HepG2 (cell line): Measurements from ENCODE around the gene TLN1. TPM values are rescaled to one million over a fixed set of nuclear protein-coding genes. Genes with fewer than 3 reads are reported as not detected.
A peak's percentile ranks its signal among the peaks of the same experiment; 100 is the strongest.

Source experiments
- ATAC-seq: fragments of 200-7000 bp; cut with Tn5 transposase; 3 replicates; pipeline ENCODE4 v1.9.1; 2020; ENCODE audit warnings: mild to moderate bottlenecking, moderate library complexity
- BruUV-seq: library from RNA; stranded (reverse); fragments of 400-500 nt; replicated peaks from 2 replicates; lab custom pipeline; 2021; lab: Mats Ljungman, UMichigan
- CTCF ChIA-PET: fragments of 300-600 bp; formaldehyde crosslinking; extraction: SDS; loops from one replicate; lab custom pipeline; 2021; ENCODE audit warnings: low total read pairs, inconsistent platforms, low intra/inter-chr PET ratio; lab: Yijun Ruan, JAX
- POLR2A ChIA-PET: fragments of 350-600 bp; sonication (Branson Sonifier 250); formaldehyde crosslinking; loops from one replicate; lab custom pipeline; 2020; ENCODE audit warnings: antibody characterized with exemption, inconsistent platforms; lab: Yijun Ruan, JAX
- DNase-seq: peaks from one replicate; pipeline ENCODE4 v3.0.0-alpha.2; 2015; ENCODE audit warnings: low spot score
- FAIRE-seq: peaks from 3 replicates; lab custom pipeline; 2011; peaks lifted over from hg19 to GRCh38; lab: Jason Lieb, UNC
- H2AFZ ChIP-seq: one replicate; pipeline ENCODE4 v1.6.1; 2011; ENCODE audit warnings: low read length, inconsistent platforms
- H3K27ac ChIP-seq: fragments of 300-600 bp; 3 replicates; pipeline ENCODE4 v1.8.0; 2011; ENCODE audit warnings: mixed run types, mild to moderate bottlenecking, mixed read lengths, low read length, inconsistent platforms; ENCODE audit not compliant: insufficient read depth; ENCODE audit errors: extremely low read length
- H3K27me3 ChIP-seq, 2 experiments: fragments of 200-600 bp in 1 of 2; 2 replicates in 1 of 2; 3 replicates in 1 of 2; pipeline versions ENCODE4 v1.6.0 to v1.8.0; 2011; ENCODE audit warnings: low read length in 2 of 2, mild to moderate bottlenecking in 2 of 2, moderate library complexity in 2 of 2, inconsistent platforms in 1 of 2; ENCODE audit not compliant: insufficient read depth in 2 of 2, control insufficient read depth in 1 of 2
- H3K36me3 ChIP-seq, 2 experiments: fragments of 200-600 bp in 1 of 2; replicated peaks in 1 of 2; 2 replicates in 1 of 2; 3 replicates in 1 of 2; pipeline versions ENCODE4 v1.5.1 to v1.8.0; 2011; ENCODE audit warnings: low read length in 2 of 2, inconsistent platforms in 1 of 2; ENCODE audit not compliant: insufficient read depth in 2 of 2, control insufficient read depth in 1 of 2
- H3K4me1 ChIP-seq: 2 replicates; pipeline ENCODE4 v1.5.1; 2012; ENCODE audit warnings: low read length, inconsistent platforms; ENCODE audit not compliant: insufficient read depth
- H3K4me2 ChIP-seq: 2 replicates; pipeline ENCODE4 v1.6.0; 2011; ENCODE audit warnings: low read depth, low read length, inconsistent platforms
- H3K4me3 ChIP-seq, 3 experiments: fragments of 200-600 bp in 1 of 3; sonication (generic), shearing (Covaris generic) in 1 of 3; replicated peaks in 1 of 3; 2 replicates each; pipeline ENCODE4 v1.5.1; 2011 to 2016; ENCODE audit warnings: low read length in 3 of 3, inconsistent platforms in 2 of 3, low read depth in 2 of 3, mild to moderate bottlenecking in 2 of 3, control low read depth in 1 of 3, mixed read lengths in 1 of 3; ENCODE audit not compliant: insufficient read depth in 1 of 3
- H3K79me2 ChIP-seq: one replicate; pipeline ENCODE4 v1.6.1; 2011; ENCODE audit warnings: low read length, inconsistent platforms; ENCODE audit not compliant: insufficient read depth
- H3K9ac ChIP-seq: 2 replicates; pipeline ENCODE4 v1.6.0; 2011; ENCODE audit warnings: mild to moderate bottlenecking, low read depth, low read length, inconsistent platforms; ENCODE audit not compliant: insufficient read depth
- H3K9me3 ChIP-seq: 2 replicates; pipeline ENCODE4 v1.5.1; 2012; ENCODE audit warnings: mild to moderate bottlenecking, low read length
- H4K20me1 ChIP-seq: 2 replicates; pipeline ENCODE4 v1.6.0; 2011; ENCODE audit warnings: inconsistent platforms, mild to moderate bottlenecking, low read length, moderate library complexity; ENCODE audit not compliant: insufficient read depth
- DPF2 ChIP-seq: sonication (generic); formaldehyde crosslinking; IDR thresholded peaks from 2 replicates; pipeline ENCODE4 v1.4.0; 2020; ENCODE audit warnings: mild to moderate bottlenecking, low read depth, missing genetic modification reagents, borderline replicate concordance
- FOXP1 ChIP-seq, 2 experiments: fragments of 450-650 bp in 1 of 2; IDR thresholded peaks; 2 replicates each; pipeline ENCODE4 v1.6.1; 2017 to 2018; ENCODE audit warnings: antibody characterized with exemption in 1 of 2
- HMG20B ChIP-seq: conservative IDR thresholded peaks from 2 replicates; pipeline ENCODE4 v1.6.1; 2016; ENCODE audit warnings: missing genetic modification reagents, missing compliant biosample characterization
- KDM5A ChIP-seq: fragments of 200-600 bp; sonication (generic); IDR thresholded peaks from 2 replicates; pipeline ENCODE4 v1.7.0; 2018; ENCODE audit warnings: antibody characterized with exemption, mild to moderate bottlenecking, low read length, borderline replicate concordance
- MED1 ChIP-seq: sonication (generic); formaldehyde crosslinking; IDR thresholded peaks from 2 replicates; pipeline ENCODE4 v1.4.0; 2020; ENCODE audit warnings: missing genetic modification reagents
- NR1H2 ChIP-seq: sonication (generic); formaldehyde crosslinking; IDR thresholded peaks from 2 replicates; pipeline ENCODE4 v1.8.1; 2022; ENCODE audit warnings: low read depth, missing genetic modification reagents, borderline replicate concordance
- TAF1 ChIP-seq: sonication (generic); formaldehyde crosslinking; IDR thresholded peaks from 2 replicates; pipeline ENCODE4 v1.4.0; 2020; ENCODE audit warnings: missing genetic modification reagents
- ZNF446 ChIP-seq: sonication (generic); formaldehyde crosslinking; IDR thresholded peaks from 2 replicates; pipeline ENCODE4 v1.5.0; 2020; ENCODE audit warnings: mild to moderate bottlenecking, missing genetic modification reagents
- ZNF883 ChIP-seq: sonication (generic); formaldehyde crosslinking; IDR thresholded peaks from 2 replicates; pipeline ENCODE4 v1.5.1; 2020; ENCODE audit warnings: mild to moderate bottlenecking, missing genetic modification reagents; ENCODE audit errors: not compliant biosample characterization
- WGBS: methylation state at CpG from one replicate; pipeline ENCODE4 v1.1.6; 2017; ENCODE audit warnings: low lambda C conversion rate; 5-methylcytosine and 5-hydroxymethylcytosine counted together
- in situ Hi-C: cut with HindIII; loops from 2 replicates; pipeline ENCODE4 v1.10.0; 2017; ENCODE audit warnings: low pct_unique_long_range_greater_than_20kb; ENCODE audit not compliant: extremely low pct_ligation_motif_present
- intact Hi-C: fragments of 100-400 bp; cut with micrococcal nuclease; formaldehyde crosslinking; loops from one replicate; pipeline ENCODE4 v1.10.0; 2022; ENCODE audit not compliant: unreplicated experiment
- polyA plus RNA-seq, 8 experiments: library from polyadenylated mRNA; depleted of rRNA in 3 of 8; stranded (reverse) in 7 of 8; unstranded in 1 of 8; fragments of >200 nt; fragmentation: Illumina TruSeq in 4 of 8; extraction: Trizol in 4 of 8; gene quantifications; 2 replicates each; pipeline versions ENCODE4 v1.2.1 to v1.2.3, GENCODE V29; 2011 to 2016; ENCODE audit warnings: low read depth in 4 of 8, missing spikeins in 1 of 8, mixed read lengths in 1 of 8; ENCODE audit not compliant: insufficient read depth in 1 of 8
- total RNA-seq, 5 experiments: library from RNA; depleted of rRNA; stranded (reverse); fragments of >200 nt; fragmentation: Illumina TruSeq; extraction: Trizol; gene quantifications; 2 replicates each; pipeline ENCODE4 v1.2.3, GENCODE V29; 2016; ENCODE audit warnings: low read depth in 1 of 5
- TF ChIP-seq, protein P1 (sequence below): sonication (generic); formaldehyde crosslinking; IDR thresholded peaks from 2 replicates; pipeline ENCODE4 v1.5.0; 2020; ENCODE audit warnings: mild to moderate bottlenecking, low read depth, missing genetic modification reagents, borderline replicate concordance
- TF ChIP-seq, protein P2 (sequence below): sonication (generic); formaldehyde crosslinking; IDR thresholded peaks from 2 replicates; pipeline ENCODE4 v1.8.0; 2022; ENCODE audit warnings: missing genetic modification reagents, low read depth, mild to moderate bottlenecking, borderline replicate concordance
- TF ChIP-seq, protein P3 (sequence below): sonication (generic); formaldehyde crosslinking; IDR thresholded peaks from 2 replicates; pipeline ENCODE4 v1.4.0; 2020; ENCODE audit warnings: low read depth, missing genetic modification reagents
- TF ChIP-seq, protein P4 (sequence below): sonication (generic); formaldehyde crosslinking; IDR thresholded peaks from 2 replicates; pipeline ENCODE4 v1.5.1; 2020; ENCODE audit warnings: mild to moderate bottlenecking, missing genetic modification reagents, borderline replicate concordance
- TF ChIP-seq, protein P5 (sequence below): sonication (generic); formaldehyde crosslinking; IDR thresholded peaks from 2 replicates; pipeline ENCODE4 v1.4.0; 2020; ENCODE audit warnings: missing genetic modification reagents

The TLN1 gene
- total and polyA plus RNA-seq, 2 of the 13 experiments (the other 11 are each of a cell fraction or from before 2014, with no cell fraction given), result 35.2 to 51.8 TPM

DNA sequence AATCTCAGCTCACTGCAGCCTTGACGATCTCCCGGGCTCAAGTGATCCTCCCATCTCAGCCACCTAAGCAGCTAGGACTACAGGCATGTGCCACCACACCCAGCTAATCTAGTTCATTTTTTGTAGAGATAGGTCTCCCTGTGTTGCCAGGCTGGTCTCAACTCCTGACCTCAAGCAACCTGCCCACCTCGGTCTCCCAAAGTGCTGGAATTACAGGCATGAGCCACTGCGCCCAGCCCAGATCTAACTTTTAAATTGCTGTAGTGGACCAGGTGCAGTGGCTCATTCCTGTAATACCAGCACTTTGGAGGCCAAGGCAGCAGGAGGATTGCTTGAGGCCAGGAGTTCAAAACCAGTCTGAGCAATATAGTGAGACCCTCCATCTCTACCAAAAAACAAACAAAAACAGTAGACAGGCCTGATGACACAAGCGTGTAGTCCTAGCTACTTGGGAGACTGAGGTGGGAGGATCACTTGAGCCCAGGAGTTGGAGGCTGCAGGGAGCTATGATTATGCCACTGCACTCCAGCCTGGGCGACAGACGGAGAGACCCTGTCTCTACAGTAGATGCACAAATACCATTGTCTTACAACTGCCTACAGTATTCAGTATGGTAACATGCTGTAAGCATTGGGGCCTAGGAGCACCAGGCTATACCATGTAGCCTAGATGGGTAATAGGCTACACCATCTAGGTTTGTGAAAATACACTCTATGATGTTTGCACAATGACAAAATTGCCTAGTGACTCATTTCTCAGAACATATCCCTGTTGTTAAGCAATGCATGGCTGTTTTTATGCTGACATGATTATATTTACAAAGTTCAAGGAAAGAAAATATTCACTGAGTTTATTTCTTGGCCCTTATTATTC lies 79.8 kb downstream of the TLN1 start:
- Histone ChIP-seq H3K79me2 (no peaks in the 10 kb centered on the region), H3K27me3 (peaks cover 2 to 20% of the 10 kb centered on the region in 2 experiments; a peak in 4 of 5 replicates), H3K9me3 (no peaks in the 10 kb centered on the region), H2AFZ (no peak overlapping the region), H3K9ac (no peak overlapping the region; the same call in 1 of the 2 replicates), H3K27ac (no peak overlapping the region), H4K20me1 (no peaks in the 10 kb centered on the region), H3K4me3 (peak overlapping the region in 1 of 3 experiments; percentile 26; a peak in 1 of 6 replicates), H3K4me2 (peak overlapping the region; percentile 57; the same call in 1 of the 2 replicates), H3K4me1 (peaks cover 85% of the 10 kb centered on the region), H3K36me3 (no peaks in the 10 kb centered on the region)
- in situ Hi-C loops, result loop anchor here (10.0 kb wide), 1 partner anchor 537 kb away; the partner anchor contains the start of gene ATOSB
- peak; percentile 22; the same call in 1 of the 3 replicates for ATAC-seq
- intact Hi-C loops, result no loop called here
- ChIA-PET POLR2A (interaction anchor here (0.6 to 1.2 kb wide), 2 partner anchors 18 to 38 kb away, joined by 4 to 5 read pairs; no protein-coding TSS in a partner anchor), CTCF (no interaction called here)
- BruUV-seq, result no TSS peak
- DNase-seq, result peak; percentile 72
- no peak for FAIRE-seq
- WGBS, result 11% methylated on average over 5 of the region's 7 CpGs
- TF ChIP-seq, protein P1, sequence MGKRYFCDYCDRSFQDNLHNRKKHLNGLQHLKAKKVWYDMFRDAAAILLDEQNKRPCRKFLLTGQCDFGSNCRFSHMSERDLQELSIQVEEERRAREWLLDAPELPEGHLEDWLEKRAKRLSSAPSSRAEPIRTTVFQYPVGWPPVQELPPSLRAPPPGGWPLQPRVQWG (CRISPR knock-in tag), result no peak
- TF ChIP-seq TAF1 (no peak), KDM5A (no peak), NR1H2 (CRISPR knock-in tag) (no peak), FOXP1 (IDR thresholded peaks at IDR 0.05) (no peak), FOXP1 (CRISPR knock-in tag; IDR thresholded peaks at IDR 0.05) (0 out of 2 replicates have a peak, but pooled peaks have one; percentile 28), ZNF446 (CRISPR knock-in tag) (no peak), ZNF883 (CRISPR knock-in tag) (no peak), HMG20B (no peak), DPF2 (peak; percentile 60; the same call in 1 of the 2 replicates), MED1 (peak; percentile 44; the same call in 1 of the 2 replicates)
- TF ChIP-seq, protein P2, sequence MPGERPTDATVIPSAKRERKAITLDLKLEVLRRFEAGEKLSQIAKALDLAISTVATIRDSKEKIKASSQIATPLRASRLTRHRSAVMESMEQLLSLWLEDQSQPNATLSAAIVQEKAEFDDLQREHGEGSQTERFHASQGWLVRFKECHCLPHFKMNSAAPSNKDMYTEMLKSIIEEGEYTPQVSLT, result no peak
- TF ChIP-seq, protein P3, sequence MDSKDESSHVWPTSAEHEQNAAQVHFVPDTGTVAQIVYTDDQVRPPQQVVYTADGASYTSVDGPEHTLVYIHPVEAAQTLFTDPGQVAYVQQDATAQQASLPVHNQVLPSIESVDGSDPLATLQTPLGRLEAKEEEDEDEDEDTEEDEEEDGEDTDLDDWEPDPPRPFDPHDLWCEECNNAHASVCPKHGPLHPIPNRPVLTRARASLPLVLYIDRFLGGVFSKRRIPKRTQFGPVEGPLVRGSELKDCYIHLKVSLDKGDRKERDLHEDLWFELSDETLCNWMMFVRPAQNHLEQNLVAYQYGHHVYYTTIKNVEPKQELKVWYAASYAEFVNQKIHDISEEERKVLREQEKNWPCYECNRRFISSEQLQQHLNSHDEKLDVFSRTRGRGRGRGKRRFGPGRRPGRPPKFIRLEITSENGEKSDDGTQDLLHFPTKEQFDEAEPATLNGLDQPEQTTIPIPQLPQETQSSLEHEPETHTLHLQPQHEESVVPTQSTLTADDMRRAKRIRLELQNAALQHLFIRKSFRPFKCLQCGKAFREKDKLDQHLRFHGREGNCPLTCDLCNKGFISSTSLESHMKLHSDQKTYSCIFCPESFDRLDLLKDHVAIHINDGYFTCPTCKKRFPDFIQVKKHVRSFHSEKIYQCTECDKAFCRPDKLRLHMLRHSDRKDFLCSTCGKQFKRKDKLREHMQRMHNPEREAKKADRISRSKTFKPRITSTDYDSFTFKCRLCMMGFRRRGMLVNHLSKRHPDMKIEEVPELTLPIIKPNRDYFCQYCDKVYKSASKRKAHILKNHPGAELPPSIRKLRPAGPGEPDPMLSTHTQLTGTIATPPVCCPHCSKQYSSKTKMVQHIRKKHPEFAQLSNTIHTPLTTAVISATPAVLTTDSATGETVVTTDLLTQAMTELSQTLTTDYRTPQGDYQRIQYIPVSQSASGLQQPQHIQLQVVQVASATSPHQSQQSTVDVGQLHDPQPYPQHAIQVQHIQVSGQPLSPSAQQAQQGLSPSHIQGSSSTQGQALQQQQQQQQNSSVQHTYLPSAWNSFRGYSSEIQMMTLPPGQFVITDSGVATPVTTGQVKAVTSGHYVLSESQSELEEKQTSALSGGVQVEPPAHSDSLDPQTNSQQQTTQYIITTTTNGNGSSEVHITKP (CRISPR knock-in tag), result peak; percentile 97
- TF ChIP-seq, protein P4, sequence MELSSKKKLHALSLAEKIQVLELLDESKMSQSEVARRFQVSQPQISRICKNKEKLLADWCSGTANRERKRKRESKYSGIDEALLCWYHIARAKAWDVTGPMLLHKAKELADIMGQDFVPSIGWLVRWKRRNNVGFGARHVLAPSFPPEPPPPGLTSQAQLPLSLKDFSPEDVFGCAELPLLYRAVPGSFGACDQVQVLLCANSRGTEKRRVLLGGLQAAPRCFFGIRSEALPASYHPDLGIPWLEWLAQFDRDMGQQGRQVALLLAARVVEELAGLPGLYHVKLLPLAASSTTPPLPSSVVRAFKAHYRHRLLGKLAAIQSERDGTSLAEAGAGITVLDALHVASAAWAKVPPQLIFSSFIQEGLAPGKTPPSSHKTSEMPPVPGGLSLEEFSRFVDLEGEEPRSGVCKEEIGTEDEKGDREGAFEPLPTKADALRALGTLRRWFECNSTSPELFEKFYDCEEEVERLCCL (CRISPR knock-in tag), result no peak
- TF ChIP-seq, protein P5, sequence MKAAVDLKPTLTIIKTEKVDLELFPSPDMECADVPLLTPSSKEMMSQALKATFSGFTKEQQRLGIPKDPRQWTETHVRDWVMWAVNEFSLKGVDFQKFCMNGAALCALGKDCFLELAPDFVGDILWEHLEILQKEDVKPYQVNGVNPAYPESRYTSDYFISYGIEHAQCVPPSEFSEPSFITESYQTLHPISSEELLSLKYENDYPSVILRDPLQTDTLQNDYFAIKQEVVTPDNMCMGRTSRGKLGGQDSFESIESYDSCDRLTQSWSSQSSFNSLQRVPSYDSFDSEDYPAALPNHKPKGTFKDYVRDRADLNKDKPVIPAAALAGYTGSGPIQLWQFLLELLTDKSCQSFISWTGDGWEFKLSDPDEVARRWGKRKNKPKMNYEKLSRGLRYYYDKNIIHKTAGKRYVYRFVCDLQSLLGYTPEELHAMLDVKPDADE (CRISPR knock-in tag), result no peak
